Fibroblast of lung (primary cell): Measurements from ENCODE around the gene APBB2.

Experiments used
- EZH2 ChIP-seq: IDR thresholded peaks from 2 replicates; pipeline ENCODE4 v1.5.1; 2012; ENCODE audit warnings: low read length, control low read depth, mild to moderate bottlenecking; ENCODE audit errors: missing control alignments
- TF ChIP-seq, protein P1 (sequence below), 2 donors: IDR thresholded peaks in 1 of 2; conservative IDR thresholded peaks in 1 of 2; 1 replicate in 1 of 2; 2 replicates in 1 of 2; pipeline ENCODE4 v1.5.1; 2011 to 2012; ENCODE audit warnings: low read length in 2 of 2, control low read depth in 1 of 2, inconsistent platforms in 1 of 2, low read depth in 1 of 2, mild to moderate bottlenecking in 1 of 2

DNA sequence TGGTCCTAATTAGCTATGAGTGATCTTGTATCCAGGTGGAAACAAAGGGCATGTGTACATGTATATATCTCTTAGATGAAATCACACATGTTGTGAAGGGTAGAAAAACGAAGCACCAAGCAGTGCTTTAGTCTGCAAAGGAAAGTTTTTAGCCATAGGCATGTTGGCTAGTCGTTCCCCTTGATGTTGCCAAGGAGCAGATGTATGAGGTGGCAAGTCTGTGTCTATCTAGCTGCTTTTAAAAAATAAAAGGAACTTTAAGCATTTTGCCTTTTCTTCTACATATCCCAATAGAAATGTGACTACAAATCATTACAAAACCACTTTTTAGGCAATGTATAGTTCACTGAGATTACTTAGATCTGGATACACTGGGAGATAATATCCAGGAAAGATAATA, 401.5 kb downstream of the APBB2 start:
- TF ChIP-seq, protein P1, sequence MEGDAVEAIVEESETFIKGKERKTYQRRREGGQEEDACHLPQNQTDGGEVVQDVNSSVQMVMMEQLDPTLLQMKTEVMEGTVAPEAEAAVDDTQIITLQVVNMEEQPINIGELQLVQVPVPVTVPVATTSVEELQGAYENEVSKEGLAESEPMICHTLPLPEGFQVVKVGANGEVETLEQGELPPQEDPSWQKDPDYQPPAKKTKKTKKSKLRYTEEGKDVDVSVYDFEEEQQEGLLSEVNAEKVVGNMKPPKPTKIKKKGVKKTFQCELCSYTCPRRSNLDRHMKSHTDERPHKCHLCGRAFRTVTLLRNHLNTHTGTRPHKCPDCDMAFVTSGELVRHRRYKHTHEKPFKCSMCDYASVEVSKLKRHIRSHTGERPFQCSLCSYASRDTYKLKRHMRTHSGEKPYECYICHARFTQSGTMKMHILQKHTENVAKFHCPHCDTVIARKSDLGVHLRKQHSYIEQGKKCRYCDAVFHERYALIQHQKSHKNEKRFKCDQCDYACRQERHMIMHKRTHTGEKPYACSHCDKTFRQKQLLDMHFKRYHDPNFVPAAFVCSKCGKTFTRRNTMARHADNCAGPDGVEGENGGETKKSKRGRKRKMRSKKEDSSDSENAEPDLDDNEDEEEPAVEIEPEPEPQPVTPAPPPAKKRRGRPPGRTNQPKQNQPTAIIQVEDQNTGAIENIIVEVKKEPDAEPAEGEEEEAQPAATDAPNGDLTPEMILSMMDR (conservative IDR thresholded peaks at IDR 0.05 in 1 of 2, IDR thresholded peaks at IDR 0.05 in 1 of 2; ENCODE audit: low read depth in 1 of 2, low read length in 2 of 2): no peak
- TF ChIP-seq EZH2: no peak
